GM12801 (cell line): ENCODE measurements around the gene SAP30BP.

Experiments used
- TF ChIP-seq, protein P1 (sequence below): IDR thresholded peaks from one replicate; pipeline ENCODE4 v1.5.1; 2011; ENCODE audit warnings: control low read depth; ENCODE audit not compliant: insufficient read length; ENCODE audit errors: extremely low read depth

SAP30BP gene

DNA sequence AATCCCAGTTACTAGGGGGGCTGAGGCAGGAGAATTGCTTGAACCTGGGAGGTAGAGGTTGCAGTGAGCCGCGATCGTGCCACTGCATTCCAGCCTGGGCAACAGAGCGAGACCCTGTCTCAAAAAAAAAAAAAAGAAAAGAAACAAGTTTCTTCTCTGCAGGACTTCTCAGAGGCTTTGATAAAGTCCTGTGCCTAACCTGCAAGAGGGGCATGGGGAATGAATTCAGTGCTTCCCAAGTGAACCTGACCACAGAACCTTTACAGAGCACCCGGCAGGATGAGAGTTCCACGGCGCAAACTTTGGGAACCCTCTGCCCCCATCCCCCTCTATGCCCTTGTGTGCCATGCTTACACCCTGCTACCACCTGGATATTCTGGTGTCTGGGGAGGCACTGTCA lies 72.0 kb downstream of the SAP30BP start:
- TF ChIP-seq, protein P1, sequence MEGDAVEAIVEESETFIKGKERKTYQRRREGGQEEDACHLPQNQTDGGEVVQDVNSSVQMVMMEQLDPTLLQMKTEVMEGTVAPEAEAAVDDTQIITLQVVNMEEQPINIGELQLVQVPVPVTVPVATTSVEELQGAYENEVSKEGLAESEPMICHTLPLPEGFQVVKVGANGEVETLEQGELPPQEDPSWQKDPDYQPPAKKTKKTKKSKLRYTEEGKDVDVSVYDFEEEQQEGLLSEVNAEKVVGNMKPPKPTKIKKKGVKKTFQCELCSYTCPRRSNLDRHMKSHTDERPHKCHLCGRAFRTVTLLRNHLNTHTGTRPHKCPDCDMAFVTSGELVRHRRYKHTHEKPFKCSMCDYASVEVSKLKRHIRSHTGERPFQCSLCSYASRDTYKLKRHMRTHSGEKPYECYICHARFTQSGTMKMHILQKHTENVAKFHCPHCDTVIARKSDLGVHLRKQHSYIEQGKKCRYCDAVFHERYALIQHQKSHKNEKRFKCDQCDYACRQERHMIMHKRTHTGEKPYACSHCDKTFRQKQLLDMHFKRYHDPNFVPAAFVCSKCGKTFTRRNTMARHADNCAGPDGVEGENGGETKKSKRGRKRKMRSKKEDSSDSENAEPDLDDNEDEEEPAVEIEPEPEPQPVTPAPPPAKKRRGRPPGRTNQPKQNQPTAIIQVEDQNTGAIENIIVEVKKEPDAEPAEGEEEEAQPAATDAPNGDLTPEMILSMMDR, result no peak

GRCh38 chr17:75739801-75740200 lies 72.7 kb downstream of the SAP30BP start:
- TF ChIP-seq, protein P1, result no peak

- TF ChIP-seq, protein P1, result no peak
Observed at GRCh38 chr17:75740215-75740614, 73.1 kb downstream of the SAP30BP start.

DNA sequence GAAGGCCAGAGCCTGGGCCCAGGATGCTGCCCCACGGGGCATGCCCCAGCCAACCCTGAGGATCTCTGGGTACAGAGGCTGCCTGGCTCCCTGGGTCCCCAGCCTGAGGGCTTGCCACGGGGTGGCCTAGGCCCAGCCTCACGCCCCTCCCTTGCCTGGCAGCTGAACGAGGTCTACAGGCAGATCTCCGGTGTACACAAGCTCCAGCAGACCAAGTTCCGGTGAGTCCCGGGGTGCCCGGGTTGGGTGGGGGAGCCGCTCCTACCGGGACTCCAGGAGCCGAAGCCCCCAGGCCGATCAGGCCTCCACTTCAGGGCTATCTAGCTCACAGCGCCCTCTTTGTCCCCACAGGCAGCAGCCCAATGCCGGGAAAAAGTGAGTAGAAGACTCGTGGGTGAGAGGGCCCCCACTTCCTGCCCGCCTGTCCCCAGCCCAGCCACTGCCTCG lies 73.5 kb downstream of the SAP30BP start:
- TF ChIP-seq, protein P1, result no peak

DNA sequence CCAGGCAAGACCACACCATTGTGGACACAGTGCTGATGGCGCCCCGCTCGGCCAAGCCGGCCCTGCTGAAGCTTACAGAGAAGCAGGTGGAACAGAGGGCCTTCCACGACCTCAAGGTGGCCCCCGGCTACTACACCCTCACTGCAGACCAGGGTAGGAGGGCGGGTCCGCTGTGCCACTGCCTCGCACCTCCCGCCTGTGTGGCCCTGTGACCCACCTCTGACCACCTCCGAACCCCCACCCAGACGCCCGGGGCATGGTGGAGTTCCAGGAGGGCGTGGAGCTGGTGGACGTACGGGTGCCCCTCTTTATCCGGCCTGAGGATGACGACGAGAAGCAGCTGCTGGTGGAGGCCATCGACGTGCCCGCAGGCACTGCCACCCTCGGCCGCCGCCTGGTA lies 75.2 kb downstream of the SAP30BP start:
- TF ChIP-seq, protein P1, result no peak

GRCh38 chr17:75743625-75744206 lies 76.6 kb downstream of the SAP30BP start:
- TF ChIP-seq, protein P1, result no peak

- TF ChIP-seq, protein P1, result no peak
Observed at GRCh38 chr17:75748706-75749105, 81.6 kb downstream of the SAP30BP start.
